Retinal pigment epithelial cell (primary cell): Measurements from ENCODE around the gene EGLN2.
"Not testable (repeated sequence)": the region's sequence is repeated elsewhere in the genome, so short reads cannot be mapped to it uniquely, and the experiment has no call there.

Source experiments
- DNase-seq: peaks from one replicate; pipeline ENCODE4 v3.0.0-alpha.2; 2010; ENCODE audit warnings: low read depth
- H3K4me3 ChIP-seq: 2 replicates; pipeline ENCODE4 v1.5.1; 2011; ENCODE audit warnings: mild to moderate bottlenecking, low read length, control low read depth, moderate library complexity
- TF ChIP-seq, protein P1 (sequence below): conservative IDR thresholded peaks from 2 replicates; pipeline ENCODE4 v1.5.1; 2011; ENCODE audit warnings: low read depth, low read length, control low read depth, inconsistent platforms

The EGLN2 gene

DNA sequence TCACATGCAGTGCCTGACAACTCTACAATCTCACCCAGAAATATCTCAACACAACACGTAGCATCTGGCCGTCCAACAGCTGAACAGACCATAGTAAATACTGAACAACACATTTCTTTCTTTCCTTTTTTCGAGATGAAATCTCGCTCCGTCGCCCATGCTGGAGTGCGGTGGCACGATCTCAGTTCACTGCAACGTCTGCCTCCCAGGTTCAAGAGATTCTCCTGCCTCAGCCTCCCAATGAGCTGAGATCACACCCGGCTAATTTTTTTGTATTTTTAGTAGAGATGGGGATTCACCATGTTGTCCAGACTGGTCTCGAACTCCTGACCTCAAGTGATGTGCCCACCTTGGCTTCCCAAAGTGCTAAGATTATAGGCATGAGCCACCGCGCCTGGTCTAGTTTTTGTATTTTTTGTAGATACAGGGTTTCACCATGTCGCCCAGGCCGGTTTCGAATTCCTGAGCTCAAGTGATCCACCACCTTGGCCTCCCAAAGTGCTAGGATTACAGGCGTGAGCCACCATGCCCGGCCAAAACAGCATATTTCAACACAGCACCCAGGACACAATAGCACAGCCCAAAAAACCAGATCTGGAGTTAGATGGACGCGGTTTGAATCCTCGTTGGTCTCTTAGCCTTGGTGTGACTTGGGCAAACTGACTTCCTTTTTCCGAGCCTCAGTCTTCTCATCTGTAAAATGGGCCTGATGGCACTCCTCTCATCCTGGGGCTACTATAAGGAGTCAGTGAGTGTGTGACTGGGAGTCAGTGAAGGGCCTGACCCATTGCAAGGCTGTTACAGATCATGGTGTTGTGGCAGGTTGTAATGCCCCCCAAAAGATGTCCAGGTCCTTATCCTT lies 28.6 kb downstream of the EGLN2 start:
- TF ChIP-seq, protein P1, sequence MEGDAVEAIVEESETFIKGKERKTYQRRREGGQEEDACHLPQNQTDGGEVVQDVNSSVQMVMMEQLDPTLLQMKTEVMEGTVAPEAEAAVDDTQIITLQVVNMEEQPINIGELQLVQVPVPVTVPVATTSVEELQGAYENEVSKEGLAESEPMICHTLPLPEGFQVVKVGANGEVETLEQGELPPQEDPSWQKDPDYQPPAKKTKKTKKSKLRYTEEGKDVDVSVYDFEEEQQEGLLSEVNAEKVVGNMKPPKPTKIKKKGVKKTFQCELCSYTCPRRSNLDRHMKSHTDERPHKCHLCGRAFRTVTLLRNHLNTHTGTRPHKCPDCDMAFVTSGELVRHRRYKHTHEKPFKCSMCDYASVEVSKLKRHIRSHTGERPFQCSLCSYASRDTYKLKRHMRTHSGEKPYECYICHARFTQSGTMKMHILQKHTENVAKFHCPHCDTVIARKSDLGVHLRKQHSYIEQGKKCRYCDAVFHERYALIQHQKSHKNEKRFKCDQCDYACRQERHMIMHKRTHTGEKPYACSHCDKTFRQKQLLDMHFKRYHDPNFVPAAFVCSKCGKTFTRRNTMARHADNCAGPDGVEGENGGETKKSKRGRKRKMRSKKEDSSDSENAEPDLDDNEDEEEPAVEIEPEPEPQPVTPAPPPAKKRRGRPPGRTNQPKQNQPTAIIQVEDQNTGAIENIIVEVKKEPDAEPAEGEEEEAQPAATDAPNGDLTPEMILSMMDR: no peak
- H3K4me3 ChIP-seq: no peak overlapping the region
- DNase-seq: no peak

DNA sequence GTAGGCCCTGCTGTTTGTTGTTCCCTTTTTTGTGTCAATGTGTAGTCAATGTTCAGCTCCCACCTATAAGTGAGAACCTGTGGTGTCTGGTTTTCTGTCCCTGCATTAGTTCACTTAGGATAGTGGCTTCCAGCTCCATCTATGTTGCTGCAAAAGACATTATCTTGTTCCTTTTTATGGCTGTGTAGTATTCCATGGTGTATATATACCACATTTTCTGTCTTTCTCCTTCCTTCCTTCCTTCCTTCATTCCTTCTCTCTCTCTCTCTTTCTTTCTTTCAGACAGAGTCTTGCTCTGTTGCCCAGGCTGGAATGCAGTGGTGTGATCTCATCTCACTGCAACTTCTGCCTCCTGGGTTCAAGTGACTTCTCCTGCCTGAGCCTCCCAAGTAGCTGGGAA lies 30.2 kb downstream of the EGLN2 start:
- no peak for DNase-seq
- H3K4me3 ChIP-seq: no peak overlapping the region
- TF ChIP-seq, protein P1: no peak

DNA sequence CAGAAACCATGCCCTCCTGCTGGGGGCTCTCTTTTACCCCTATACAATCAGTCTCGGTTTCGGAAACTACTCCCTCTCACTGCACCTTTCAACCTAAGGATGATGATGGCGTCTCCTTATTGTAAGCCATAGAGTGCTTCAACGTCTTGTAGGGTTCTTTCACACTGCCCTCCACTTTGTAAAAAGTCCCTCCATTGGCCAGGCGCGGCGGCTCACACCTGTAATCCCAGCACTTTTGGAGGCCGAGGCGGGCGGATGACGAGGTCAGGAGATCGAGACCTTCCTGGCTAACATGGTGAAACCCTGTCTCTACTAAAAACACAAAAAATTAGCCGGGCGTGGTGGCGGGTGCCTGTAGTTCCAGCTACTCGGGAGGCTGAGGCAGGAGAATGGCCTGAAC lies 31.8 kb downstream of the EGLN2 start:
- not testable (repeated sequence) for H3K4me3 ChIP-seq, DNase-seq

DNA sequence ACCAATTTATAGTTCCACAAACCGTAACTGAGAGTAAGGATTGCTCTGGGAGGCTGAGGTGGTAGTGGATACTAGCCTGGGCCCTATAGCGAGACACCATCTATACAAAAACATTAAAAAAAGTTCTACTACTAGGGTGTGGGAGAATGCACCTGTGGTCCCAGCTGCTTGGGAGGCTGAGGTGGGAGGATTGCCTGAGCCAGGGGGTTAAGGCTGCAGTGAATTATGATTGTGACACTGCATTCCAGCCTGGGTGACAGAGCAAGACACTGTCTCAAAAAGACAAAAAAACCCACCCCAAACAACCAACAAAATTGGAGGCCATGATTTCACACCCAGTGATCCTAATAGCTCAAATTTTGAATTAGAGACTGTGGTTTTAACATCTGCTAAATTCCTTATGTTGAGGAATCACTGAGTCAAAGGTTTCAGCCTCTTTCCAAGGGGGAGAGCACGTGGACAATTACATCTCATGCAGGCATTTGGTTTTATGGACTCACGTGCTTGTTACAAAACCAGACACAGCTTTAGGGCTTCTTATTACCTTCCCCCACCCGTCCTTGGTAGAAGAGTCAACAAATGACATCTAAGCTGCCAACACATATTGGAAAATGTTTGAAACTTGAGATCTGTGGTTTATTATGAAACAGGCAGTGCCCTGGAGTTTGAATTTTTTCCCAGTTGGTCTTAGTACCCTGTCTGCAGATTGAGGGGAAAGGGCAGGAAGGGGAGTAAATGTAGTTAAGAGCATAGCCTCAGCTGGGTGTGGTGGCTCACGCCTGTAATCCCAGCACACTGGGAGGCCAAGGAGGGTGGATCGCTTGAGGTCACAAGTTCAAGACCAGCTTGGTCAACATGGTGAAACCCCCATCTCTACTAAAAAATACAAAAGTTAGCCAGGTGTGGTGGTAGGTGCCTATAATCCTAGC lies 32.8 kb downstream of the EGLN2 start:
- peak; percentile 81 for DNase-seq
- TF ChIP-seq, protein P1: no peak
- H3K4me3 ChIP-seq: no peak overlapping the region

DNA sequence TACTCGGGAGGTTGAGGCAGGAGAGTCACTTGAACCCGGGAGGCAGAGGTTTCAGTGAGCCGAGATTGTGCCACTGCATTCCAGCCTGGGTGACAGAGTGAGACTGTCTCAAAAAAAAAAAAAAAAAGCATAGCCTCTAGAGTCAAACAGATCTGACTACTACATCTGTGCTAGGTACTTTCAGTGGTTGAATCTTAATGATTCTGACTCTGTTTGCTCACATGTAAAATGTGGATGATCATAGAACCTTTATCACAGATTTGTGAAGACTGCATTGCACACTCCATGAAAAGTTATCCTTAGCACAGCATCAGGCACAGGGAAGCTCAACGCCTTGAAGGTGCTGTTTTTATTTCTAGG lies 33.4 kb downstream of the EGLN2 start:
- H3K4me3 ChIP-seq, DNase-seq: not testable (repeated sequence)

DNA sequence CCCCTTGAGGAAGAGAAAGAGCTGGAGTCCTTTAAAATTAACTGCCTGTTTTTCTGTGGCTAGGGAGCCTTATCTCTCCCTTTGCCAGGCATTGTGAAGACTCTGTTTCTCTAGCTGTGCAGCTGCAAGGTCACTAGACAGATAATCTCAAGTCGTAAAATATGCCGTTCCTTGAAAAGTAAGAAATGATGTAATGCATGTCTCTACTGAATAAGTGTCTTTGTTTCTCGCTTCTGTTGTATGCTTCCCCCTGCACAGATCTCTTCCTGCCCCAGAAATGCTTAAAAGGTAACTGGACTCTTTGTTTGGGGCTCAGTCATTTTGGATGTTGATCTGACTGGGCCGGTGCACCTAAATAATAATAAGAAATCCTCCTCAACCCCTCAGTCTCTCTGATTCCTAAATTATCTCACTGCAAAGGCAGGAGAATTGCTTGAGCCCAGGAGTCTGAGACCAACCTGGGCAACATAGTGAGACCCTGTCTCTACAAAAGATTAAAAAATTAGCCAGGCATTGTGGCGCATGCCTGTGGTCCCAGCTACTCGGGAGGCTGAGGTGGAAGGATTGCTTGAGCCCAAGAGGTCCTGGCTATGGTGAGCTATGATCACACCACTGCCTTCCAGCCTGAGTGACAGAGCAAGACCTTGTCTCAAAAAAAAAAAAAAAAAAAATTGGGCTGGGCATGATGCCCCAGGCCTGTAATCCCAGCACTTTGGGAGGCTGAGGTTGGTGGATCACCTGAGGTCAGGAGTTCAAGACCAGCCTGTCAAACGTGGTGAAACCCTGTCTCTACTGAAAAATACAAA lies 34.9 kb downstream of the EGLN2 start:
- not testable (repeated sequence) for DNase-seq, H3K4me3 ChIP-seq

DNA sequence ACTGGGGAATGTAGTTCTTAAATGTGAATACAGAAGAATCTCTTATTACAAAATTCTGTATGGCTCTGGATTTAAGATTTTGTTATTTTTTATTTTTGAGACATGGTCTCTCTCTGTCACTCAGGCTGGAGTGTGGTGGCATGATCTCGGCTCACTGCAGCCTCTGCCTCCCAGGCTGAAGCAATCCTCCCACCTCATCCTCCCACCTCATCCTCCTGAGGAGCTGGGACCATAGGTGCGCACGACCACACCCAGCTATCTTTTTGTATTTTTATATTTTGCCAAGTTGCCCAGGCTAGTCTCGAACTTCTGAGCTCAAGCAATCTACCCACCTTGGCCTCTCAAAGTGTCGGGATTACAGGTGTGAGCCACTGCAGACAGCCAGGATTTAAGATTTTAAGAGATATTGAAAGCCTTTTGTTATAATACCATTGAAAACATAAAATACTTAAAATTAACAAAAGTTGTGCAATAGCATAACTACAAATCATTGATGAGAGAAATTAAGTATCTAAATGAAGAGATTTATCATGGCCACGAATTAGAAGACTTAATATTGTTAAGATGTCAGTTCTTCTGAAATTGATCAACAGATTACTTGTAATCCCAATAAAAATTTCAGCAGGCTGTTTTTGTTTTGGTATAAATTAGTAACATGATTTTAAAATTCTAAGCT lies 37.9 kb downstream of the EGLN2 start:
- DNase-seq: no peak
- H3K4me3 ChIP-seq: no peak overlapping the region
- TF ChIP-seq, protein P1: no peak

DNA sequence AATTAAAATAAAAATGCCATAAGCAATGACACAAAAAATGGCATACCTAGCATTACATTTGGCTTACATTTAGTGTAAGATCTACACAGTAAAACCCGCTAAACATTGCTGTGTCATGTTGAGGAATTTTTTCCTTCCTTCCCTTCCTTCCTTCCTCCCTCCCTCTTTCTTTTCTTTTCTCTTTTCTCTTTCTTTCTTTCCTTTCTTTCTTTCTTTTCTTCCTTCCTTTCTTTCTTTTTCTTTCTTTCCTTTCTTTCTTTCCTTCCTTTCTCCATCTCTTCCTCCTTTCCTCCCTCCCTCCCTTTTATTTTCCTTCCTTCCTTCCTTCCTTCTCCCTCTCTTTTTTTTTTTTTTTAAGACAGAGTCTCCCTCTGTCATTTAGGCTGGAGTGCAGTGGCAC lies 39.5 kb downstream of the EGLN2 start:
- not testable (repeated sequence) for DNase-seq, H3K4me3 ChIP-seq

DNA sequence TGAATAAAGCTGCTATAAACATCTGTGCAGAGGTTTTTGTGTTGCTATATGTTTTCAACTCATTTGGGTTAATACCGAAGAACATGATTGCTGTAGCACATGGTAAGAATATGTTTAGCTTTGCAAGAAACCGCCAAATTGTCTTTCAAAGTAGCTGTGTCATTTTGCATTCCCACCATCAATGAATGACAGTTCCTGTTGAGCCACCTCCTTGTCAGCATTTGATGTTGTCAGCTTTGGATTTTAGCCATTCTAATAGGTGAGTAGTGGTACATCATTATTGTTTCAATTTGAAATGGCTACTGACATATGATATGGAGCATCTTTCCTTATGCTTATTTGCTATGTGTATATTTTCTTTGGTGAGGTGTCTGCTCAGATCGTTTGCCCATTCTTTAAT lies 43.0 kb downstream of the EGLN2 start:
- DNase-seq, H3K4me3 ChIP-seq: not testable (repeated sequence)

DNA sequence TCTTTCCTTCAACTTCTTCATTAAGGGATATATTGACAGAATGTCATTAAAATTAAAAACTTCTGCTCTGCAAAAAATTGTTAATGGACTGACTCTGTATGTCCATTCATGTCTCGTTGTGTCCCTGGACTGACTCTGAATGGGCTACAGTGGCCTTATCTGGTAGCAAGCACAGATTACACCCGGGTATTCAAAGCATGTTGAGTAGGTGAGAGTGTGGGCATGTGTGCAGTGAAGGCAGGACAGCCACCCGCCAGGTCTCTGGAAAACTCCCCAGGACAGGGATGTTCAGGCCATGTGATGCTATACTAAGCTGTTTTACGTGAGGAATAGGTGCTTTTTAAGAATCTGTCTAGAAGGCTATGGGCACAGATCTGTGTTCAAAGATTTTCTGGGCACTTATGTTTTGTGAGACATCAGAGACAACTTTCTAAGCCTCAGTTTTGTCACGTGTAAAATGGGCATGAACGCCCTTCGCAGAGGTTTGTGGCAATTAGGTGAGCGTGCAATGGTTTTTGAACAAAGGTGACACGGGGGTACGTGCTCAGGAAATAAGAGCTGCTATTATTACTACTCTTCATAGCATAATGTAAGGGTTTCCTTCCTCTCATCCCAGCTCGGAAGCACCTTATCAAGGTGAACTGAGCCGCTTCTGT lies 44.1 kb downstream of the EGLN2 start:
- not testable (repeated sequence) for H3K4me3 ChIP-seq, DNase-seq

DNA sequence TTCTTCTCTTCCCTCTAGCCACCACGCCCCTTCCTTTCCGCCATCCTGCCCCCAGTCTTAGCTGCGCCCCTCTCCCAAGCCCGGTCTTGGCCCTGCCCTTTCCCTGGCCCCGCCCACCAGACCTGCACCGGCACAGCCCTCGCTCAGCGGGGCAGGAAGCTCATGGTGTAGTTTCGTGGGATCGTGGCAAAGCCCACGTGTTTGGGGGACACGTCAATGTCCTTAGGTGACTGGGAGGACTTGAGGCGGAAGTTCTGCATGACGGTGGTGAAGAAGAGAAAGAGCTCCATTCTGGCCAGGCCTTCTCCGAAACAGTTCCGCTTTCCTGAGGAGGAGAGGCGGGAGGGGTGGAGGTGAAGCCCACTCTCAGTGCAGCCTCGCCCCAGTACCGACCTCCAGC lies 44.7 kb downstream of the EGLN2 start:
- DNase-seq, H3K4me3 ChIP-seq: not testable (repeated sequence)

DNA sequence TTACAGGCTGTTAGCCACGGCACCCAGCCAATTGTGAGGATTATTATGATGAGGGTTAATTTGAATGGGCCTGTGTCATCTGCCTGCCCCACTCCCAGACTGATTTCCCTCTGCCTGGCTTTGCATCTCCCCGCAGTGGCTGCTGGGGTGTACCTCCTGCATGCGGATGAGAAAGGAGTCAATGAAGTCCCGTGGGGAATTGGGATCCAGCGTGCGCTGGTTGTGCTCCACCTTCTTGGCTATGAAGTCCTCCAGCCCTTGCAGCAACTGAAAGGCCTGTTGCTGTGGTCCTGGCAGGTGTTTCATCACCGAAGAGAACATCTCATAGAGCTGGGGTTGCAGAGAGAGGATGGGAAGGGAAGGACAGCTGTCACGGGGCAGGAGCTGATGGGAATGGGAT lies 47.7 kb downstream of the EGLN2 start:
- H3K4me3 ChIP-seq, DNase-seq: not testable (repeated sequence)
